DND-41 (cell line): ENCODE measurements around the gene NF1.

ENCODE experiments used
- CTCF ChIP-seq: IDR thresholded peaks from 2 replicates; pipeline ENCODE4 v1.5.1; 2012; ENCODE audit warnings: borderline replicate concordance, low read length, moderate library complexity, mild to moderate bottlenecking; ENCODE audit not compliant: poor library complexity, severe bottlenecking; ENCODE audit errors: extremely low read depth
- EZH2 ChIP-seq: IDR thresholded peaks from 3 replicates; pipeline ENCODE4 v1.6.1; 2012; ENCODE audit warnings: borderline replicate concordance, low read depth, mild to moderate bottlenecking, moderate library complexity, low read length, inconsistent platforms; ENCODE audit not compliant: severe bottlenecking

DNA sequence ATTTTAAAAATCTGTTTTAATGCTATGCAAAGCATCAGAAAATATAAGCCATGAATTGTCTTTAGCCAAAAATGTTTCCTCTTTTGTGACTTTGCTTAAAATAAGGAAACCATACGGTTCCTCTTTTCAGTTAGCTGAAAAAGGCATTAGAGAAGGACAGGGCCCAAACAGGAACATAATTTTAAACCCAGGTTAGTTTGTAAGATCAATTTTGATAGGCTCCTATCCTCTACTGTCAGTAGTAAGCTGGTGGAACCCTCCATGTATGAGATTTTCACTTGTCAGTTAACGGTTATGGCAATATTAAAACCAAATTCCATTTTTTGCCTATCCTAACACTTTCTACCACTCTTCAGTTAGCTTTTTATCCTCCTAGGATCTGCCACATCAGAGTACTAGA lies 214.8 kb downstream of the NF1 start:
- TF ChIP-seq CTCF (no peak), EZH2 (no peak)
